Measurements from ENCODE around the gene GIMAP2.
"Not testable (repeated sequence)": the region's sequence is repeated elsewhere in the genome, so short reads cannot be mapped to it uniquely, and the experiment has no call there.

Gene GIMAP2

DNA sequence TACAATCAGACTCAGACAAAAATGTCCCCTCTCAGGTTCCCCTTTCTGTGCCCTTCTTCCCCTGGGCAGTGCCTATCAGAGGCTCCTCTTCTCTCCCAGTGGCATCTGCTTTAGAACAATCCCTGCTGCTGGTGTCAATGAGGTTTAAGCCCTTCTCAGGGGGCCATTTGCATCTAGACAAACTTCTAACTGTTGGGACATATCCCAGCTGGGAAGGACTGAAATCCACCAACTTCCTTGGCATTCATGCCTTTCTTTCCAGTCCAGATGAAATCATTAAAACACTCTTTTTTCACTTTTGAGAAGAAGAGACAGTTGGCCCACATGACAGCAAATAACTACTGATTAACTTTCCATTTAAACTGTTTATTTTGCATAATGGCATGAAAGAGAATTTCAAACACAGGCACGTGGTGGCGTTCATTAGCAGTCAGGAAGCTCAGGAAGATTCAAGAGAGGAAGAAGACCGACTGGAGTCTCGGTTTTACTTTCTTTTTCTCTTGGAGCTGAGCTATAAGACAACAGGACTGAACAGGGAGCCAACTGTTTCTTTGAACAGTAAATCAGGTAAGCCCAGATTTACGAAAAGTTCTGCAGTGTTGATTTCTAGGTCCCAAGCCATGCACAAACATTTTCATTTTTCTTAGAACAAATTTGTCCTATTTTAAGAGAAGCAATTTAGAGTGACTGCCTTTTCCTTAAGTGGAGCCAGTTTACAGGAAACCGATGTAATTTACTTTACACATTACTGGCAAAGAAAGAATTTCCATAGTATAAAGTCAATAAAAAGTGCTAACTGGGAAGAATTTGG is at the start of gene GIMAP2:
Gene GIMAP2 (plus strand): TSS at position 488 of the 811 bp plus-strand sequence. CDS start 1,354 bp downstream, outside the sequence.
- DNase-seq, result peak; percentile 52

DNA sequence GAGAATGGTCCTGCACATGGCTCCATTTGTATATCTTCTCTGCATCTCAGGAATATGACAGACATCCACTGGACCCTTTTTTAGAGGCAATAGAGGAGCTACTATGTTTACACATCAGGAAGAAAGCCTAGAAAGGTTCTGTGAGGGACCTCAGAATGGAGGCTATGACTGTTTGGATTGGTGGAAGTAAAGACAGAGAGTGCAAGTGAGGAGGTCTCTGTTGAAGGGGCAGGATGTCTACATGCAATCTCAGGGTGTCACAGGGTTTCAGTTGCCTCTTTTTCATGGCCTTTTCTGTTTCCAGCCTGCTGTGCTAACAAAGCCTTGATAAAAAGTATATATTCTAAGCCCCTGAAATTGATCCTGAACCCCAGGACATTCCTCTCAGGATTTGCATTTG is 43.7 kb upstream of the GIMAP2 start:
- no peak for DNase-seq

DNA sequence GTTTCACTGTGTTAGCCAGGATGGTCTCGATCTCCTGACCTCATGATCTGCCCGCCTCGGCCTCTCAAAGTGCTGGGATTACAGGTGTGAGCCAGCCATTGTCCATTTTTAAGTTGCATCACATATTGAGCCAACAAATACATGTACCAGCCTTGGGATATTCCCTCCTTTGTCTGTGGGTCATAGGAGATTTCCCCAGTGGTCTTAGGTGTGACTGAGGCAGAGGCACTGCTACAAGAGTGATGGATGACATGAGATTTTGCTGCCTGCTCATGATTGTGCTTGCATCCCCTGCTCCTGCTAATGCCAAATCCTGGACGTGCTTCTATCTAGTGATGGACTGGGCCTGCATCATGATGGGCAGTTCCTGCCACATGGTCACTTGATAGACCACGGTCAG is 42.6 kb upstream of the GIMAP2 start:
- DNase-seq, result no peak

DNA sequence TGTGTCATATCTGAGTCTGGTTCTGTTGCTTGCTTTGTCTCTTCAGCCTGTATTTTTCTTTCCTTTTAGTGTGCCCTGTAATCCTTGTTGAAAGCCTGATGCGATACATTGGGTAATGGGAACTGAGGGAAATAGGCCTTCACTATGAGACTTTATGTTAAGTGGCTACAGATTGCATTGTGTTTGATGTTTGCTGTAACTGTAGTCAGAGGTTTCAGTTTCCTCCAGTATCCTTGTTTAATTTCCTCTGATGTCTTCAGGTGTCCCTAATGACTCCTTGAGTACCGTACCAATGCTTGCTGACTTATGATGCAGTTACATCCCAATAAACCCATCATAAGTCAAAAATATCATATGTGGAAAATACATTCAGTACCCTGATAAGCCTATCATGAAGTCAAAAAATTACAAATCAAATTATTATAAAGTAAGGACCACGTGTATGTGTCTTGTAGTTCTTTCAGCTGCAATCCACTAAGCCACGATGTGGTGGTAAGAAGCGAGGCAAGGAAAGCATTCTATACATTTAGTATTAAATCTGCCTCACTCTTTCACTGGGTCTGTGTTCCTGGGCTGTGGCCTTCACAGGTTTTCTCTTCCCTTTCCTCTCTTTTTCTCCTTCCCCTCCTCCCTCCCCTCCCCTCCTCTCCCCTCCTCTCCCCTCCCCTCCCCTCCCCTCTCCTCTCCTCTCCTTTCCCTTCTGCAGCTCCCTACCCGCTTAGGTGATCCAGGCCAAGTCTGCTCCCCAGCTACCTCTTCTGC is 40.1 kb upstream of the GIMAP2 start:
- DNase-seq, result no peak

DNA sequence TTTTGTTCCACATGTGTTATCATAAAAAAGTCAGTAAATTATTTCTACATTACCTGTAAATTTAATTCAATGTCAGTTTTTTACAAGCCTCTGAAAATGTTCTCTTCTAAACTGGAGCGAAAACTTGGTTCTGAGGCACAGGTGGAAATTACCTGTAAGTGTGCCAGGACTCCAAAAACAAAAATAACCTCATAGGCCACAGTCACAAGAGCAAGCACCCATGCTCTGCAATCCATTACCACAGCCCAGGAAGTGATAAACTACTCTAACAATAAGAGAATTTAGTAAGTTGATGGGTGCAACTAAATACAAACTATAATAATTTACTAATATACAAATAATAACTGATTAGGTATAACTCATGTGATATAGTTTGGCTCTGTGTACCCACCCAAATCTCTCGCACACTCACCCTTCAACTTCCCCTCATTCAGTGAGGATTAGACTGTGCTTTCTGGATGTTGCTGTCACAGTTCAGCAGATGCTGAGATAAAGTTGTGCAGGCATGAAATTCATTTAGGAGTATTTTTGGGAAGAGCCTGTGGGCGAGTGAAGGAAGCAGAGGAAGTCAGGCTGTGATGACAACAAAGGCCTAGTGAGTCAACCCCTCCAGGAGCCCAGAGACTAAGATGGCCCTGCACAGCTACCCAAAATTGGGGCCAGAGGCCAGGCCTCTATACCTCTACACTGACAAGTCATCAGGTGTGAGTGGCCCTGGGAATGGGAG is 37.0 kb upstream of the GIMAP2 start:
- DNase-seq, result no peak

DNA sequence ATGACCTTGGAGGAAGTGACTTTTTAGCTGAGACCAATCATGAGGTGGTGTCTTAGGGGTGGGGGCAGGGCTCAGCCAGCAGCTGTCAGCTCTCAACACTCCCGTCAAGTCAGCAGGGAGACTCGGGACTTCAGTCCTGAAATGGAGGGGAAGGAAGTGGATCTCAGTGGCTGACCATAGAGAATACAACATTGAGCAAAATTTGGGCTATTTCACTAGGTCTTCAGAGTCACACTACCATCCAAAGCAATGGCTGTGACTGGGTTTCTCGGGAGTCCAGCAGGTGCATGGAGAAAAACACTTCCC is 36.5 kb upstream of the GIMAP2 start:
- no peak for DNase-seq

DNA sequence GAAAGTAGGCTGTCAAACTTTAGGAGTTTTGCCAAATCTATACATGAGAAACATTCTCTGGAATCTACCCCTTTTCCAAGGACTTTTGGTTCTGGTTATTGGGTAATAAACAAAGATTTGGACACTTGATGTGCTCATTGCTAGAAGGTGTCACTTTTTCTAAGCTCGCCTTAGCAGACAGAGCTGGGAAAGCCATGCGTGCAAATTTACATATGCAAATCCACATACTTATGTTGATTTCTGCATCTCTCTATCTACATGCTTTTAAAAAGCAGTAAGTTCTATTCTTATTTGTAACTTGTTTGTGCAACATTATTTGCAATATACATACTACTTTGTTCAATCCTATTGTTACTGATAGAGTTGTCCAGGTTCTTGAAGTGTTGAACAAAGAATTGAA is 30.8 kb upstream of the GIMAP2 start:
- DNase-seq, result no peak

DNA sequence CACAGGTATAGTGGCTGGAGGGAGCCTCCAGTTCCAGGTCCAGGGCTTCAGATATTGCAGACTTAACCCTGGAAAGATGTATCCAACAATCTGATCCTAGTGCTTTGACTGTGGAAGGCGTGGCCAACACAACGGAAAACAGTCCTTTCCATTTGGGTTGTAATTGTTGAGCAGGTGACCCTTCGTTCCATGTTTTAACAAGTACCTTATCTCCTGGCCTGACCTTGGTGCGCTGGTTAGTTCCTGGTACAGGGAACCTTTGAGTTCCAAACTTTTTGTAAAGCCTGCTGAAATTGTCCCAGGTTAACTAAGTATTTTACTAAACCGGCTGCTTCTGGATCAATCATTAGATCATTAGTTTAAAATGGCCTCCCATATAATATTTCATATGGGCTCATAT is 29.5 kb upstream of the GIMAP2 start:
- DNase-seq, result no peak

DNA sequence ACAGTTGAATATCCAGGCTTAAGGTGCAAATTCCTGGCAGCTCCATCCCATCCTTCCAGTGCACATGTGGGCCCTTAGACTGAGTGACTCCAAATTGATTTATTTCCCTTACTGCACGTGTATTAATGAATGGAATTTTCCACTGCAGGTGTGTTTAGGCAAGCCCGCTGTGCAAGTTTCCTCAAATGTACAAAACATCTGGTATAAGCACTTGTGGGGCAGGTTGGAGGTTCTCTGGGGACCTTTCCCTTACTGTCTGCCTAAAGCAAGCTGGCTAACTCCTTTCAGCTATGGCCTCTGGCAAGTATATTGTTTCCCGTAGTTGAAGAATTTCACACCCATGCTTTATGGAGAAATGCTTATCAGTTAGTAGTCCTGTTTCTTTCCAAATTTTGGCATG is 28.0 kb upstream of the GIMAP2 start:
- DNase-seq, result no peak

DNA sequence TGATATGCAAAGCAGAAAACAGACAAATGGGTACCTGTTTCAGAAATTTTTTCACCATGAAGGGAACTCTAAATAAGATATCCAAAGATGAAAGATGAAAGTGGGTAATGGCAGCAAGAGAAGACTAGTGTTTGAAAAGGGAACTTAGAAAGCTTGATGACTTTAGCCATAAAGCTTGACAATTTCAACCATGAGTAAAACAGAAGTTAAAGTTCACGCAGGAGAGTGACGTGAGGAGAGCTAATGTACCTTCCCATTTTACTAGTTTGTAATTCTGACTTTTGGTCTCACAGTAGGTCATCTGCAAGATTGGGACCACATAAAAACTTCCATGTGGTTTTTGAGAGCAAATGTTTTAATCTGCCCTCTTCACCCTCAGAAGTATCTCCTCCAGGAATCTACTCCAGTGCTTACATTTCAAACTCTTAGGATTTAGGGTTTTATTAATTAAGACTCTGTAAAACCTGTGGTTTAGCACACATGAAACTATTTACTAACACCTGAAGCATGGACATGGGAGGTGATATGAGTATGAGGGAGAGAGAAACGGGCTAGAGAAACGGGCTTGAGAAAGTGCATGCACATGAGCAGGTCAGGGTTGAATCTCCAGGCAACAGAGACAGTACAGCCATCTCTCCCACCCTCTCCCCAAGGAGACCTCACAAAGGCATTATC is 24.4 kb upstream of the GIMAP2 start:
- DNase-seq, result no peak

DNA sequence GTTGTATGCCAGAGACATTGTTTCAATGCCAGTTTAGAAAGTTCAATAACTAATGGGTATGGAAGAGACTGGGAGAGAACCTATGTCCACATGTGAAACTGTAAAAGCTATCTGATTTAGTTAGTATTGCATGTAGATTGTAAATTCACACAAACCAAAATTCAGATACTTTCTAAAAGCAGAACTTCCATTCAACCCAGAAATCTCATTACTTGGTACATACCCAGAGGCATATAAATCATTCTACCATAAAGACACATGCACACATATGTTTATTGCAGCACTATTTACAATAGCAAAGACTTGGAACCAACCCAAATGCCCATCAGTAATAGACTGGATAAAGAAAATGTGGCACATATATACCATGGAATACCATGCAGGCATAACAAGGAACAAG is 22.7 kb upstream of the GIMAP2 start:
- not testable (repeated sequence) for DNase-seq

DNA sequence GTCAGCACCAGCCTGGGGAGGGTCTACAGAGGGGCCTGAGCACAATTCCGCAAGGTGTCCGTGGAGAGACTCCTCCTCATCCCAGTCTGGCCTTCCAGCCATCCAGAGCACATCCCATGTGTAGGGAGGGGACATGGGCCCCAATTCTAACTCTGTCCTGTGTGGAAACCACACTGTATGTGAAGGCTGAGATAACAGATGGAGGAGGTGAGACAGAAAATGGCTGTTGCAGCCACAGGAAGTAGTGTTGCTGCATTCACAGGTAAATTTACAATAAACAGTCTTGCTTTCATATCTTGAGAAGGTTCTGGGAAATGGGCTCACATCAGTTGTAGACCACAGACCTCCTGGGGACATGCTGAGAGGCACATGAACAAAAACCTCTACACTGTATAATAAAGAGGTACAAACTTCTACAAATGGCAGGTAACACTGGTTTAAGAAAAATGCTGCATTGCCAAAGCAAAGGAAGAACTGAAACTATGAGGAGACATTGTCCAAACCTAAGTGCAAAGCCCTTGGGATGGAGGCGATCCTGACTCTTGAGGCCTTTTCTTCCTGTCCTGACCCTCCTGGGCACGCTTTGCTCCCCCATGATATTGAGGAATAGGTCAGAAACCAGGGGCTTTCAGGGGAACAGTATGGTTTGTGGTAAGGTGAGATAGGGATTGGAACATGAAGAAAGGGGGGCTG is 21.6 kb upstream of the GIMAP2 start:
- DNase-seq, result no peak

DNA sequence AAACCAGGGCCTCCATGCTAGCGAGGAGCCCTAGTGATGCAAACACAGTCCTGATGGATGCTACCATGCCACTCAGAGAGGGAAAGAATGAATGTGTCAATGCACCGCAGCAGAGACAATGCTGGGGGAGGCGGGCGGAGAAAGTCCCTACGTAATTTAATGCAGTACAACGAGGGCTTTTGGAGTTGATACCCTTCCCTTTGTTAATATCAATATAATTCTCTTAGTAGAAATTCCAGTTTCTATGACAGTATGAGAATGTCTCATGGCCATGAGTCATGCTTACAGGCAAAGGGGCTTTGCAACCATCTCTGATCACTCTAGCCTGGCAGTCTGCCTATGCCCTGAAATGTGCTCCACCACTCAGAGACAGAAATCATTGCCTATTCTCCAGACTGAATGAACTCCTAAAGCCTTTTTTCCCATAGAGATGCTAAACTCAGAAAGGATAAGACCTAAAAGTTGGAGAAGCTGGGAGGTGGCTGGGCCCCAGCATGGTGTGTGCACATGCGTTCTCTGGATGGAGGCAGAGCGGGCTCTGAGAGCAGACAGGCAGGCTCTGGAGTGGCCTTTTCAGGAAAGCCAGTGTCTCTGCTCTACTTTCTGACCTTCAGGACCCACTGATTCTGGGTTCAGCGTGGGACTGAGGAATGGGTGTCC is 20.3 kb upstream of the GIMAP2 start:
- no peak for DNase-seq

DNA sequence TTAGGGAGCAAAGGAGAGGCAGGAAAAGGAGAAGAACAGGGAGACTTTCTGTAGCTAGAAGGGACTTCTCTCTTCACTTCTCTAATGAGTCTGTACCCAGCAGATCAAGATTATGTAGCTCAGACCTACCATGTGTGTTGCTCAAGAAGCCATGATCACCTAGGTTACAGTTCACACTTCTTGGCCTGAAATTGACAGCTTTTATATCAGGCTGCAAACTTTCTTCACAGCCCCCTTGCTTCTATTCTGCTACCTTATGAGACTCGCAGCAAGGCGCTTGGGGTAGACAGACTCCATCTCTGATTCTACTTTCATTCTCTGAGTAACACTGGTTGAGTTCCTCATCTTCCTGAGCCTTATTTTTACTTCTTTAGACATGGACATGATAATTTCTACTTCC is 19.6 kb upstream of the GIMAP2 start:
- DNase-seq, result no peak

DNA sequence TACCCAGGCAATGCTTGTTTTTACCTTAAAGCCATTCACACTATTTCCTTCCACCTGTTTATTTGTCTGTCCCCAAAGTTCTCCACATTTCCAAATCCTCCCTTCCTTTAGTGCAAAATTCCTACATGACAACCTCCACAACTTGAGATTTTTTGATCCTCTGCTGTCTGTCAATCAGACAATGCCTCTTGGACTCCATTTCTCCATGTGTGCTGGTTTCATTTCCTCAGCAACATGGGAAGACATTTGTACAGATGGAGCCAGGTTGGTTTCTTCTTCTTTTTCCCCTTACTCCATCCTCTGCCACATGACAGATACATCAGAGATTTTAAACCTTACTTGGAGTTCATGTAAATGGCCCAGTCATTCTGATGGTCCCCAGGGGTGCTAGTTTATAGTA is 19.1 kb upstream of the GIMAP2 start:
- DNase-seq, result no peak

DNA sequence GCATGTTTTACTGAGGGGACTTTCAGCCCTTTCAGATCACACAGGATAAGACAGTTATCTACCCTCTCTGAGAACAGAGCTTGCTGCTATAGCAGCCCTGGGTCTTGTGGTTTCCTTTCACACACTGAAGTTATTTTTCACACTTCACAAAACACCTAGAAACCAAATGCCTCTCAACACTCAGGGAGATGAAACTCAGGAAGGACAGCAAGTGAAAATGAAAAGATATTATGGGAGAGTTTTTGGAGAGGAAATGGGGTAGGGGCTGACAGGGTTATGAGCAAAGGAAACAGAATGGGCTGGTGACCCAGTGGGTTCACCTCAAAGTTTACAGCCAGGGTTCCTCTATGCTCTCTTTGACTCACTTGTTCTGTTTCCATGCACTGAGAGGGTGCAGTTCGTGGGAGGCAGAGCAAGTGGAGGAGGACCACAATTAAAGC is 17.0 kb upstream of the GIMAP2 start:
- DNase-seq, result no peak

DNA sequence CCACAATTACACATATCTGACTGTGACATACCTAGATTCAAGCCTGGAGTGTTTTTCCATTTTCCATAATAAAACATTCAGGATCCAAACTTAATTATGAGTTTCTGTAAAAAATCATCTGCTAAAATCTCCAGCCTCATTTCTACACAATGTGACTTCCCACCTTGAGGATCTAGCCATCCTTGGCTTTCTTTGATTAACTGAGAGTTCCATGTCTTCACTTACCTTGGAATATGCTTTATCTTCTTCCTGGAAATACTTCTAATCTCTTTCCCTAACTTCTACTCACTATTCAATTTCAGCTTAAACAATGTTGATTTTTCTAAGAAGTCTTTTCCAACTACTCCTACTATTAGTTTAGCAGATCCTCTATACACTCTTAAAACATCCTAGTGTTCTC is 16.5 kb upstream of the GIMAP2 start:
- no peak for DNase-seq

DNA sequence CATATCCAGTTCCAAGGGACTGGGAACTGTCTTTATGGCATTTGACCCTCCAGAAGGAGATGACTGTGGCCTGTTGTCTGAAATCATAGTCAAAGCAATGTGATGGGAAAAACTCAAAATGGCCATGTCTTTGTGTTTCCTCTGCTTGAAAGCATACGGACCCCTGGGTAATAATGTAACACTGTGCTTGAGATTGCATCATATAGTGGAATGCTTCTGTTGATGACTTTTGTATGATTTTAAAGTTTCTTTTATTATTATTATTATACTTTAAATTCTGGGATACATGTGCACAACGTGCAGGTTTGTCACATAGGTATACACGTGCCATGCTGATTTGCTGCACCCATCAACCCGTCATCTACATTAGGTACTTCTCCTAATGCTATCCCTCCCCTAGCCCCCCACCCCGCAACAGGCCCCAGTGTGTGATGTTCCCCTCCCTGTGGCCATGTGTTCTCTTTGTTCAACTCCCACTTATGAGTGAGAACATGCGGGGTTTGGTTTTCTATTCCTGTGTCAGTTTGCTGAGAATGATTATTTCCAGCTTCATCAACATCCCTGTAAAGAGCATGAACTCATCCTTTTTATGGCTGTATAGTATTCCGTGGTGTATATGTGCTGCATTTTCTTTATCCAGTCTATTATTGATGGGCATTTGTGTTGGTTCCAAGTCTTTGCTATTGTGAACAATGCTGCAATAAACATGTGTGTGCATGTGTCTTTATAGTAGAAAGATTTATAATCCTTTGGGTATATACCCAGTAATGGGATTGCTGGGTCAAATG is 13.5 kb upstream of the GIMAP2 start:
- DNase-seq, result not testable (repeated sequence)

DNA sequence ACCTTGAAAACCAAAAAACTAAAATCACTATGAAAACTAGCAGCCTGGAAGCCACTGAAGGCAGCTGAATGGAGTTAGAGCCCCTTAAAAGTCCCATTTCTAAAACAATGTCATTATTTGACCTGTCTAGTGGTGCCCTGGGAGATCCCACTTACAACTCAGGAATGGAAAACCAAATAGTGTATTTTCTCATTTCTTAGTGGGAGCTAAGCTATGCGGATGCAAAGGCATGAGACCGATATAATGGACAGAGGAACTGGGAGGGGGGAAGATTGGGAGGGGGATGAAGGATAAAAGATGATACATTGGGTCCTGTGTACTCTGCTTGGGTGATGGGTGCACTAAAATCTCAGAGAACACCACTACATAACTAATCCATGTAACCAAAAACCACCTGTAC is 9.8 kb upstream of the GIMAP2 start:
- no peak for DNase-seq

DNA sequence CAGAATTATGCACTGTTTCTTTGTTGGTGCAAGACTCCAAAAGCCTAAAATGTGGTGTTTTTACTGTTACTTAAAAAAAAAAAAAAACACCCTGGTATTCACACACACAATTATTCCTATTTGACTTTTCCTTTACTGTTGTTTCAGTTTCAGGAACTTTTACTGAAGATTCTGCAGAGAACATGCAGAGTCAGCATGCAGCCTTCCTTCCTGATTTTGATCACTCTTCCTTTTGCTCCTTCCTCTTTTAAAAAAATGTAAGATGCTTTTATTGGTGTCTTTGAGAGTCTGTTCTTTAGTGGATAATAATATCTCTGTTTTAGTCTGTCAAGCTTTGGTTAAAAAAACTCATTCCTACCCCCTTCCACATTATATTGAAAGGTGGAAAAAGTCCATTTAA is 9.2 kb upstream of the GIMAP2 start:
- not testable (repeated sequence) for DNase-seq

DNA sequence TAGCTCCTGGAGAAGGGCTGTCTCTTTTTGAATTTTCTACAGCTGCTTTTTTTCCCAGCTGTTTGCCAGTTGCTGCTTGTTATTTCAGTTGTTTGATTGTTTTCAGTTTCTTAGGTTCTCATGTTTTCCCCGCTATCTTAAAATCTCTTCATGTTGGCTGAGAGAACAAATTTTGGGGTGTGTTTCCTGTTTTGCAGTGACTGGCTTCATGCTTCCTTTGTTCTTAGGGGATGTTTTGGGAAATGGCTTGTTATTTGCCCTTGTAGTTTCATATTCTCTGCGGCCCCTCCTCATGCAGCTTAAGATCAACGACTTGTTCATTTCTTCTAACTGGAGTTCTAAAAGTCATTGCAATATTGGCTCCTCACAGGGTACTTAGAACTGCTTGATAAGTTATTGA is 8.7 kb upstream of the GIMAP2 start:
- not testable (repeated sequence) for DNase-seq

Data from EL (cell line).